Activated T-cell treated with anti-CD3 and anti-CD28 coated beads, Interleukin-2, amount 50 U/mL, for 24 hours (primary cell): ENCODE results near the gene RPRD2.

Experiments
- DNase-seq: peaks from one replicate; pipeline ENCODE4 v3.0.0-alpha.2; 2020
- H3K27ac Mint-ChIP-seq: 2 replicates; pipeline ENCODE4 v1.8.0; 2020; ENCODE audit warnings: mild to moderate bottlenecking, mixed read lengths
- H3K27me3 Mint-ChIP-seq: 2 replicates; pipeline ENCODE4 v1.8.0; 2020; ENCODE audit warnings: mixed read lengths
- H3K36me3 Mint-ChIP-seq: 2 replicates; pipeline ENCODE4 v1.8.0; 2020; ENCODE audit warnings: low read depth, mixed read lengths
- H3K4me1 Mint-ChIP-seq: 2 replicates; pipeline ENCODE4 v1.8.0; 2020; ENCODE audit warnings: low read depth, mixed read lengths
- H3K4me3 Mint-ChIP-seq: 2 replicates; pipeline ENCODE4 v1.8.0; 2020; ENCODE audit warnings: mild to moderate bottlenecking, moderate library complexity, mixed read lengths
- H3K9me3 Mint-ChIP-seq: 2 replicates; pipeline ENCODE4 v1.8.0; 2020; ENCODE audit warnings: mixed read lengths

RPRD2 gene

GRCh38 chr1:150409504-150410362, 45.8 kb downstream of the RPRD2 start:
- H3K27me3 Mint-ChIP-seq = no peaks in the 10 kb centered on the region
- no peak for DNase-seq
- H3K27ac Mint-ChIP-seq = peak overlapping the region; percentile 22
- H3K4me1 Mint-ChIP-seq = peaks cover 67% of the 10 kb centered on the region
- H3K36me3 Mint-ChIP-seq = peaks cover 6% of the 10 kb centered on the region
- no peaks in the 10 kb centered on the region for H3K9me3 Mint-ChIP-seq
- no peak overlapping the region for H3K4me3 Mint-ChIP-seq

GRCh38 chr1:150410582-150411101, 46.7 kb downstream of the RPRD2 start:
- H3K27ac Mint-ChIP-seq = no peak overlapping the region
- H3K4me3 Mint-ChIP-seq = no peak overlapping the region
- DNase-seq = no peak
- H3K4me1 Mint-ChIP-seq = peaks cover 61% of the 10 kb centered on the region
- H3K27me3 Mint-ChIP-seq = no peaks in the 10 kb centered on the region
- peaks cover 6% of the 10 kb centered on the region for H3K36me3 Mint-ChIP-seq
- H3K9me3 Mint-ChIP-seq = no peaks in the 10 kb centered on the region

GRCh38 chr1:150414592-150414991, 50.6 kb downstream of the RPRD2 start:
- no peak overlapping the region for H3K27ac Mint-ChIP-seq
- no peak for DNase-seq
- peaks cover 59% of the 10 kb centered on the region for H3K4me1 Mint-ChIP-seq
- H3K4me3 Mint-ChIP-seq = no peak overlapping the region
- H3K27me3 Mint-ChIP-seq = no peaks in the 10 kb centered on the region
- no peaks in the 10 kb centered on the region for H3K9me3 Mint-ChIP-seq
- peaks cover 33% of the 10 kb centered on the region for H3K36me3 Mint-ChIP-seq

GRCh38 chr1:150415800-150416199, 51.9 kb downstream of the RPRD2 start:
- Mint-ChIP-seq H3K27me3 (no peaks in the 10 kb centered on the region), H3K4me3 (no peak overlapping the region), H3K4me1 (peaks cover 49% of the 10 kb centered on the region), H3K9me3 (no peaks in the 10 kb centered on the region), H3K27ac (peak overlapping the region; percentile 27), H3K36me3 (peaks cover 41% of the 10 kb centered on the region)
- no peak for DNase-seq

- Mint-ChIP-seq H3K27ac (peak overlapping the region; percentile 26), H3K27me3 (no peaks in the 10 kb centered on the region), H3K36me3 (peaks cover 53% of the 10 kb centered on the region), H3K9me3 (no peaks in the 10 kb centered on the region), H3K4me3 (no peak overlapping the region), H3K4me1 (peaks cover 26% of the 10 kb centered on the region)
- DNase-seq = no peak
Measured at GRCh38 chr1:150420560-150421265, 56.8 kb downstream of the RPRD2 start.

- no peak for DNase-seq
- peaks cover 11% of the 10 kb centered on the region for H3K4me1 Mint-ChIP-seq
- H3K27me3 Mint-ChIP-seq = no peaks in the 10 kb centered on the region
- H3K9me3 Mint-ChIP-seq = no peaks in the 10 kb centered on the region
- peaks cover 44% of the 10 kb centered on the region for H3K36me3 Mint-ChIP-seq
- H3K4me3 Mint-ChIP-seq = no peak overlapping the region
- no peak overlapping the region for H3K27ac Mint-ChIP-seq
Measured at GRCh38 chr1:150422541-150422940, 58.6 kb downstream of the RPRD2 start.

- Mint-ChIP-seq H3K27ac (peak overlapping the region; percentile 29), H3K4me1 (peaks cover 12% of the 10 kb centered on the region), H3K36me3 (peaks cover 19% of the 10 kb centered on the region), H3K9me3 (no peaks in the 10 kb centered on the region), H3K27me3 (no peaks in the 10 kb centered on the region), H3K4me3 (no peak overlapping the region)
- no peak for DNase-seq
Measured at GRCh38 chr1:150429805-150430204, 65.9 kb downstream of the RPRD2 start.

GRCh38 chr1:150441121-150441520, 77.2 kb downstream of the RPRD2 start:
- Mint-ChIP-seq H3K9me3 (no peaks in the 10 kb centered on the region), H3K36me3 (peaks cover 57% of the 10 kb centered on the region), H3K4me1 (peaks cover 14% of the 10 kb centered on the region), H3K27ac (no peak overlapping the region), H3K27me3 (no peaks in the 10 kb centered on the region), H3K4me3 (no peak overlapping the region)
- no peak for DNase-seq

- H3K36me3 Mint-ChIP-seq = peaks cover 79% of the 10 kb centered on the region
- no peak for DNase-seq
- no peak overlapping the region for H3K4me3 Mint-ChIP-seq
- H3K27ac Mint-ChIP-seq = peak overlapping the region; percentile 60
- no peaks in the 10 kb centered on the region for H3K27me3 Mint-ChIP-seq
- H3K4me1 Mint-ChIP-seq = peaks cover 13% of the 10 kb centered on the region
- no peaks in the 10 kb centered on the region for H3K9me3 Mint-ChIP-seq
Measured at GRCh38 chr1:150444232-150444631, 80.3 kb downstream of the RPRD2 start.

- Mint-ChIP-seq H3K36me3 (peaks cover 73% of the 10 kb centered on the region), H3K4me1 (peaks cover 5% of the 10 kb centered on the region), H3K9me3 (no peaks in the 10 kb centered on the region), H3K4me3 (no peak overlapping the region), H3K27ac (peak overlapping the region; percentile 69), H3K27me3 (no peaks in the 10 kb centered on the region)
- DNase-seq = no peak
Measured at GRCh38 chr1:150456146-150456647, 92.2 kb downstream of the RPRD2 start.

GRCh38 chr1:150464422-150464826, 100.5 kb downstream of the RPRD2 start:
- peaks cover 48% of the 10 kb centered on the region for H3K36me3 Mint-ChIP-seq
- H3K4me3 Mint-ChIP-seq = no peak overlapping the region
- peak; percentile 68 for DNase-seq
- peak overlapping the region; percentile 46 for H3K27ac Mint-ChIP-seq
- H3K27me3 Mint-ChIP-seq = no peaks in the 10 kb centered on the region
- H3K4me1 Mint-ChIP-seq = peaks cover 4% of the 10 kb centered on the region
- H3K9me3 Mint-ChIP-seq = no peaks in the 10 kb centered on the region

- Mint-ChIP-seq H3K27ac (peak overlapping the region; percentile 6), H3K27me3 (no peaks in the 10 kb centered on the region), H3K4me3 (no peak overlapping the region), H3K4me1 (peaks cover 4% of the 10 kb centered on the region), H3K9me3 (no peaks in the 10 kb centered on the region), H3K36me3 (peaks cover 58% of the 10 kb centered on the region)
- no peak for DNase-seq
Measured at GRCh38 chr1:150466964-150467363, 103.0 kb downstream of the RPRD2 start.

GRCh38 chr1:150469291-150469690, 105.3 kb downstream of the RPRD2 start:
- H3K36me3 Mint-ChIP-seq = peaks cover 70% of the 10 kb centered on the region
- no peak for DNase-seq
- no peak overlapping the region for H3K27ac Mint-ChIP-seq
- peaks cover 2% of the 10 kb centered on the region for H3K4me1 Mint-ChIP-seq
- no peaks in the 10 kb centered on the region for H3K9me3 Mint-ChIP-seq
- no peaks in the 10 kb centered on the region for H3K27me3 Mint-ChIP-seq
- H3K4me3 Mint-ChIP-seq = no peak overlapping the region

GRCh38 chr1:150472601-150473200, 108.8 kb downstream of the RPRD2 start:
- peaks cover 16% of the 10 kb centered on the region for H3K4me1 Mint-ChIP-seq
- DNase-seq = no peak
- H3K4me3 Mint-ChIP-seq = no peak overlapping the region
- peak overlapping the region; percentile 40 for H3K27ac Mint-ChIP-seq
- H3K9me3 Mint-ChIP-seq = no peaks in the 10 kb centered on the region
- peaks cover 48% of the 10 kb centered on the region for H3K36me3 Mint-ChIP-seq
- H3K27me3 Mint-ChIP-seq = no peaks in the 10 kb centered on the region
